ENCODE data around the gene EVX2.
A peak's percentile ranks its signal among the peaks of the same experiment; 100 is the strongest.

Gene EVX2

DNA sequence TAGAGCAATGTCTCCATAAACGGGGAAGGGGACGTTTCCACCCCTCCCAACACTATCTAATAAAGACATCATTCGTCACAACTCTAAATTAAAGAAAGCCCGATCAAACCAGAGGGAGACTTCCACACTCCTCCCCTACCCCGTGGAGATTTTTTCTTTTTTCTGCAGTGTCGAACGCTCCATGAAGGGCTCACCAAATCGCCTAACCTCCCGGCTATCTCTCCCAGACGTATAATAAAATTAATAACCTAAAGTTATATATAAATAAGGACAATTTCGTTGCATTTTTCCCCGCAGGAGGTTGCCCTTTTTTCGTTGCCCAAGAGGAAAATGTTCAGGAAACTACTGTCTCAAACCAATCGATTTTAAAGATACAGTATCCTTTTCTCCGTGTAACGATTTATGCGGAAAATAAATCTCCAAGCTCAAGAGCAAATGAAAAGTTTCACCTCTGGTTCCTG lies 2.4 kb downstream of the EVX2 start:
- no peak for DNase-seq

DNA sequence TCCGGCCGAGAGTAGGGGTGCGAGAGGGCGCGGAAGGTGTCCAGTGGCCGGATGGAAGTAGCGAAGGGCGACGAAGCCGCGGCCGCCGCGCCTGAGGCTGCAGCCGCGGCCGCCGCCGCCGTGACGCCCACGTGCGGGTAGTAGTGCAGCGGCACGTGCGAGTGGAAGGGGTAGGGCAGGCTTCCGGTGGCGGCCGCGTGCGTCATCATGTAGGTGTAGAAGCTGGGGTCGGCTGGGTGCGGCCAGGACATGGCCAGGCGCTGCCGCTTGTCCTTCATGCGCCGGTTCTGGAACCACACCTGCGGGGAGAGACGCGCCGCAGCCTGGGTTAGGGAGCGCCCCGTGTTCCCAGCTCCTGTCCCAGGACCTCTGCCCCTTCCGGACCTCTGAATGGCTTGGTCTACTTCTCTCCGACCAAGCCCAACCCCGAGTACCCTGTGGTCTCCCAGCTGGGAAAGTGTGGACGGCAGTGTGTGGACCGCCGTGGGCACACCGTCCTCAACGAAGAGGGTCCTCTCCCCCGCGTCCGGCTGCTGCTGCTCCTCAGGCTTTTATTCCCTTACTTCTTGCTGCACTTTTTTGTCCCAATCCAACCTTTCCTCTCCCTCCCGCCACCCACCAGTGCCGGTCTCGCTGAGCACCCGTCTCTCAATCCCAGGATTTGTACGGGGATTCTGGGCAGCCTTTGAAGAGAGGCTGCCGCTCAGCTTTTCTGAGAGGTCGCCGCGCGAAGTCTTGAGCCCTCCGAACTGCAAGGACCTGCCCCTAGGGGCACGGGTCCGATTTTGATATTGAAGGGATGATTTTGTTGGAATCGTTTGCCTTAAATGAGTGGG lies 3.0 kb downstream of the EVX2 start:
- DNase-seq, result peak; percentile 87

DNA sequence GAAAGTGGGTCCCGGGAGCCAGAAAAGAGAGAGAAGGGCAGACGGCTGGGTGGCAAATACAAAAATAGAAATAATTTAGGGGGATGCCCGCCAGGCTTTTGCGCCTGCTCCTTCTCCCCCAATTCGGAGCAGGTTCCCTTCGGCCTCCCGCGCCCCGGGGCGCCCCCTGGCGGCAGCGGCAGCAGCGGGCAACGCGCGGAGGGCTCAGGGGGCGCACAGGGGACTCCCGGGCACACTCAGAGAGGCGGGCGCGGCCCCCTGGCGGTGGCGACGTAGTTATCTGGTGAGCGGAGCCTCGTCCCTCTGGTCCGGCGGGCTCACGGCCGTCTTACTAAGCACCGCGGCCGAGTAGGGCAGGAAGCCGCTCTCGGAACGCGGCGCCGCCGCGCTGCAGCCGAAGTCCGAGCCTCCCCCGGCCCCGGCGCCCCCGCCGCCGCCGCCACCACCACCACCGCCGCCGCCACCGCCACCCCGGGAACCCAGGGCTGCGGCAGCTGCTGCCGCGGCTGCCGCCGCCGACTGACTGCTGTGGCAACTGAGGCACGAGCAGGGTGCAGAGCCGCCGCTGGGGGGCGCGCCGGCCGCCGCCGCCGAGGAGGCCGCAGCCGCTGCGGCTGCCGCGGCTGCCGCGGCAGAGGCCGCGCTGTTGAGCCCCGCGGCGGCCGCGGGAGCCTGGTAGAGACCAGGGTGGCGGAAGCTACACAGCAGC lies 3.8 kb downstream of the EVX2 start:
- peak; percentile 92 for DNase-seq

DNA sequence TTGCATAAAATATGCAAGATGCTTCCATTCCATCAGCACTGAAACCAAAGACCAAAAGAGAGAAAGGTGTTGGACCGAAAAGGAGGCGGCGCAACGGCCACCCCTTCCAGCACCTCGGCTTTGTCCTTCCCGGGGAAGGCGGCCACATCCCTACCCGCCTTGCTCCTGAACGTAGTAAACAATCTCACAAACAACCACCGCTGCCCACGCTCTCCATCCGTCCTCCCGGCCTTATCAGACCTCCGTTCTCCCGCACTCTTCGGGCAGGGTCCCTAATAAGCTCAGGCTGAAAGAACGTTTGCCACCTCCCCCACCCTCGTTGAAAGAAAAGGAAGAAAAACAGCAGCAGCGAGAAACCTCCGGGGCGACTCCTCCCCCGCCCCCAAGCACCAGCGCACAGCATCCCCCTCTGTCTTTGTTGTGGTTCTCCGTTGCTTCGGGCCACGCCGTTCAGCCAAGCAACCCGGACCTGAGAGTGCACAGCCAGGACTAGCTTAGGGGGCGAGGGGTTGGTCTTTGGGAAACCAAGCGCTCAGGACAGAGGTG lies 4.4 kb downstream of the EVX2 start:
- DNase-seq, result peak; percentile 77

DNA sequence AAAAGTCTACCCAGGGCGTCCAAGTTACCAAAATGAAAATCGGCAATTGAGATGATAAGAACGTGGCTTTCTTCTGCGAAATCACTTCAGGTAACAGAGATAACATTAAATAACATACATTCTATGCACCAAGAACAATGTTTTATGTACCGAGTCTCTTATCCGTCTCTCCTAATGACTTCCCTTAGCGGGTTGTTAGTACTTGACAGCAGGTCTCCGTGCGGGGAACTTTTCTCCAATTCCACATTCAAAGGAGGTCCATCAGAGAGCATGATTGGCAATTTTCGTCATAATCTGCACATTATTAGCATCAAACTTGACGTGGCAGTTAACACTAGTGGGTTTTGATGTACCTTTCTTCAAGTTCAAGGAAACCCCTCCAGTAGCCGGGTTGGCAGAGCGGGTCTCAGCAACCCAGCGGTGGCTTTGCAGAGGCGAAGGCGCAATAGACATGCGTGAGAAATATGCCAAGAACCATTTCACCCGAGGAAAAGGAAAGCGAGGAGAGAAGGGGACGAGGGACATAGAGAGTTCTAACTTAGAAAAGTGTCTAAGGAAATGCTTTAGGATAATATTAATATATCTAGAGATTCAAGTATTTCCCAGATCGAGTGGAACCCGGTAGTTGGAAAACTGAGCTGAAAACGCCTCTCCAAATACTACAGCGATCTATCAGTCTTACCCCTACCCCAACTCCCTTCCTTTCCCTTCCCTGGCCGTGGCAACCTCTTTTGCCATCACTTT lies 5.0 kb downstream of the EVX2 start:
- peak; percentile 47 for DNase-seq

DNA sequence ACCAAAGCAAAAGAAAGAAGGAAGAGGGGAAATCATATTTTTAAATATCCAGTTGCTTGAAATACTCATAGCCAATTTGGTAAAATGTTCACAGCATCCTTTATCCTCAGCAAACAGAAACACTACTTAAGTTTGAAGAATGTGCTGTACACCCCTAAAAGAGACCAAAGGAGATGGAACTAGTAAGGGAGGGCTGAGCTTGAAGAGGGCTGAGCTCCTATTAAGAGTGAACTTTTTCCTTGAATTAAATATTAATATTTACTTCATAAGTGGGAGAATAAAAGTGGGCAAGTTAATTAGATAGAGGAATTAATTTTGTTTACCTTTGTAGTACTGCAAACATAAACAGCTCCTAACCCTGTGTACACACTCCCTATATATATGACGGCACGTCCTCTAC lies 7.0 kb downstream of the EVX2 start:
- DNase-seq, result no peak

DNA sequence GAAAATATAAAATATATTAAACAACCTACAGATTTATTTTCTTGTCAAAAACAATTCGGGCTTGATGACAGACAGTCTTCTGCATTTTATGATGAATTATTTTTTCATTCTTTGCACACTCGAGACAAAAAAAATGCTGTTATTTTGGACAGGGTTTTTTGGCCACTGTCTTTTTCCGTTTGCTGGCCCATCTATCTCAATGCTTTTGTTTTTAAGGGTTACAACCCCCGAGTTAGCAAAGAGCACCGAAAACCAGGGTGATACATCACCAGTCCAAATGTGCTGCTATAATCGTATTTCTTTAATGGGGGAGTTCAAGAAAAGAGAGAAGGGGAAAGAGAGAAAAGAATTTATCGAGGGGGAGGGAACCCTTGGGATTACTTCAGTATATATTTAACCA lies 7.7 kb downstream of the EVX2 start:
- DNase-seq, result no peak

DNA sequence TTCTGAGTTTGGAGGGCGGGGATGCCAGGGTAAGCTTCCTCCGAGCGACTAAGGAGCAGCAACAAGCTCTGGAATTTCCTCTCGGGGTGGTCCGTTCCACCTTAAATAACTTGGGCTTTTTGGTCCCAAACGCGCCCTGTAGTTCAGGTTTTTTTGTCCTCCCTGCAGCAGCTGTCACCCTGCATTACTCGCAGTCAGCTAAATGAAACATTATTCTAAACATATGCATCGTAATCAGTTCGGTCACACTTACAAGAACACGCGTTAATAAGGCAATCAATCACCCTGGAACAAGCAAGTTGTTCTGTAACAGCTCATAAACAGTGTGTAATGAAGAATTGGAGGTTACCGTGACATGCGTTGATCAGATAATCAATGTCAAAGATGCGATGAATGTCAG lies 8.3 kb downstream of the EVX2 start:
- DNase-seq, result no peak

DNA sequence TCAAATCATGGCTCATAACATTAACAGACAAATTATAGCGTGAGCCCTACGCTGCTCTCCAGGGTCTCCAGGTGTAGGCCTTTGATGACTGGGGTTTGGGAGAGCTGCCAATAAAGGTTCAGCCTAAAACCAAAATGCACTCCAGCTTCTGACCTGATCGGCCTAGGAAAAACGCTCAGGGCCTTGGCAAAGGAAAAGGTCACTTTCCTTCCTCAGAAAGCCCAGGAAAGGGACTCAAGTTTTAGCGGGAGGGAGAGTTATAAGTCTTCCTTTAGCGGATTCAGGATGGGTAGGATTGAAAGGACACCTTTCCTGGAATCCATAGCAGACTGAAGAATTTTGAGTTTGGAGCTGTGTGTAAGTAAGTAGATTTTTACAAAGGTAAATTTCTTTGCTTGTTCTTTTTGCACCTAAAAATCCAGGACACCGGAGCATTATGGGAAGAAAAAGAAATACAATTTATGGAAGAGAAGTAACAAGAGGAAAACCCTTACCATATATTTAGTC lies 8.8 kb downstream of the EVX2 start:
- no peak for DNase-seq

DNA sequence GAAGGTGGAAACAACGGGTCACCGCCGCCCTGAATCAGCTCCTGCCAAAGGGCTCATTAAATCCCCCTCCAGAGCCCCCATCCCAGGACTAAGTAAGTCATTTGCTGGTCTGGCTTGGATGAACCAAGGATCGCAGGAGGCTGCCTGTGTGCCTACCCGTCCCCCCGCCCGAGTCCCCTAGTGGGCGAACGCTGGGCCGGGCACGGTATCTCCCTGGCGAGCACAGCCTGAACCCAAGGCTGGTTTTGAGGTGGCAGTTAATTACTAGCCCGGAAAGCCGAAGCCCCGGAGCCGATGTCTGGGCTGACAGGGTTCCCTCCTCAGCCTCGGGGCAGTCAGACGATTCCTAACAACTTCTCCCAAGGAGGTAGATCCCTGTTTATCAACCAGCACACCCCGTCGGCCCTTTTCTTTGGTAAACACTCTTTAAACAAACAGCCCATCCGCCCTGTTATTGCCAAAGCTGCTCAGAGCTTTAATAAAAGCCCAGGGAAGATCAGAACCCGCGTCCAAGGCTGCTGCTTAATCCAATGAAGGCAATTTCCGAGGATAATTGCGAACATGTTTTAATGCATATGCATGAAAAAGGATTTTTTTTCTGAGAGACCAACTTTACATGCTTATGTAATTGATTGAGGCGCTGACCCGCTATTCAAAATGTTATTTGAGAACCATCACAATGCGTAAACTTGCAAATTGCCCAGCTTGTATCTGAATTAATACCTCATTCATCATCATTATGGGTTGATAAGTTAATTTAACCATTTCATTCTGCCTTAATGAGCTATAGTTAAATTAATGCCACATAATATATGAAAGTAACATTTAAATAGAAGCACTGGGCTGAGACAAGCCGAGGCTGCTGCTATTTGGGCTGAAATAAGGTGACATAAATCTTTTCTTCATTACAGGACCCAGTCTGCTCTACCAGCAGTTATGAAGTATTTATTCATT lies 10.5 kb downstream of the EVX2 start:
- no peak for DNase-seq

DNA sequence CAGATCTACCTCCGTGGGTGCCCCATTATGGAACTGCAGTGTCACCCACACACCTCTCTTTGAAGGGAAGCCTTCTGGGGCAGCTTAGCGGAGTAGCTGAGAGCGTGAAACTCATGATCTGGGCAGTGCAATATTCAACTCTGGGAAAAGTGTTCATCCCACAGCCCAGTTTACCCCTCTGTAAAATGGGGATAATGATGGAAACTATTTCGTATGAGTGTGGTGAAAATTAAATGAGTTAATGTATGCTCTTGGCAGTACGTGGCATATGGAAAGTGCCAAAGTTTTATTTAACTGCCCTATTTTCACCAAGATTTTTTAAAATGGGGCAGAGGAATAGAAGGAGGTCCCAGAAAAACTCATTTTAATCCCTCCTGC lies 11.5 kb downstream of the EVX2 start:
- DNase-seq, result no peak

DNA sequence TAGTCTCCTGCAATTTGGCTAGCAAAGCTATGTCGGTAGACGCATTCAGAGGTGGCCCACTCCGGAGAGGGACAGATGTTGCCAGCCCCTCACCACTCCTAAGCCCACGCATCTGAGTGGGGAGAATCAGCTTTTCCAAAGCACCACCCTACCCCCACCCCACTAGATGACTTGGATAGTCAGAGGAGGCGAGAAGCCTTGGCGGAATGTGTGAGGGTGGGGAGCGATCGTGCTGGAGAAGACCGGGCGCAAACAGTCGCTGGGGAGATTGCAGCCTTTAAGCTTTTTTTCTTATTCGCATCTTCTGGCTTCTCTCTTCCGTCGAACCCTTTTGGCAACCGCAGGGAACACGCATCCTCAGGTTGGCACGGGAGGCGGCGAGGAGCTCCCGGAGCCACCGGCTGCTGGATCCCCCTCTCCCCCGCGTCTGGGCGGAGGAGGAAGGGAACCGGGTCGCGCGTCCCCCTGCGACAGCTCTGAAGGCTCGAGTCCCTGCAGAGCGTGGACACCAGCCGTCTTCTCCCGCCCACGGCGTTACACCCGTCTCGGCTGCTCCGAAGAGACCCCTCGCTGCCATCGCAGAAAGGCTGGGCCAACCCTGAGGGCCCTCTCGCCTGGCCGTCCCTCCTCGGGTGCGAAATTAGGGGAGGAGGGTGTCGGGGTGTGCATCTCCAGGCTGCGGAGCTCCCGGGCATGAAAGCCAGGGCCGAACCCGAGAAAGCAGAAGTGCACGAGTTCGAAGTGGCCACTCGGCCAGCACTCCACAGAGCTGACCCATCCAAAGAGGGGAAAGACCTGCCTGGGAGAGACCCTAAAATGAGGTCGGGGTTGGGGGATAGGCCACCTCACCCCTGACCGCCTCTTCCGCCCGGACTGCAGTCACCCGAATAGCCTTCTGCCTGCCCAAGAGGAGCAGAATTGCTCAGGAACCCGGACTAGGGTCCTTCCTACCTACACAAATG lies 12.2 kb downstream of the EVX2 start:
- no peak for DNase-seq

DNA sequence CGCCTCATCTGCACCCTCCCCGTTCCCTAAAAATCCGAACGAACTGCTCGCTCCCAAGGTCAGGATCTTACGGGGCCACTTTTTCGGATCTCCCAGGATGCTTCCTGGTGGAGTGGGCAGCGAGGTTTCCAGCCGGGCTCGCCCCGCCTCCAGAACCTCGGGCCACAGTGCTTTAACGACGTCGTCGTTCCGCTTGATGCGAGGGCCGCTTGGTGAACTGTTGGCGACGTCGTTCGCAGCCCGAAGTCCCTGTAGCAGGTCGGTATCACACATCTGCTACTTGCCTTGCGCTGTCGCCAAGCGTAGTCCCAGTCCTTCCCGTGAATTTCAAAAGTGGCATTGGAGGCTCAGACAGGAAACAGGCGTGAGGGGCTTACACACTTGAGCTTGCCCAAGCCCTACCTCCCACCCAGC lies 15.3 kb downstream of the EVX2 start:
- peak; percentile 58 for DNase-seq

DNA sequence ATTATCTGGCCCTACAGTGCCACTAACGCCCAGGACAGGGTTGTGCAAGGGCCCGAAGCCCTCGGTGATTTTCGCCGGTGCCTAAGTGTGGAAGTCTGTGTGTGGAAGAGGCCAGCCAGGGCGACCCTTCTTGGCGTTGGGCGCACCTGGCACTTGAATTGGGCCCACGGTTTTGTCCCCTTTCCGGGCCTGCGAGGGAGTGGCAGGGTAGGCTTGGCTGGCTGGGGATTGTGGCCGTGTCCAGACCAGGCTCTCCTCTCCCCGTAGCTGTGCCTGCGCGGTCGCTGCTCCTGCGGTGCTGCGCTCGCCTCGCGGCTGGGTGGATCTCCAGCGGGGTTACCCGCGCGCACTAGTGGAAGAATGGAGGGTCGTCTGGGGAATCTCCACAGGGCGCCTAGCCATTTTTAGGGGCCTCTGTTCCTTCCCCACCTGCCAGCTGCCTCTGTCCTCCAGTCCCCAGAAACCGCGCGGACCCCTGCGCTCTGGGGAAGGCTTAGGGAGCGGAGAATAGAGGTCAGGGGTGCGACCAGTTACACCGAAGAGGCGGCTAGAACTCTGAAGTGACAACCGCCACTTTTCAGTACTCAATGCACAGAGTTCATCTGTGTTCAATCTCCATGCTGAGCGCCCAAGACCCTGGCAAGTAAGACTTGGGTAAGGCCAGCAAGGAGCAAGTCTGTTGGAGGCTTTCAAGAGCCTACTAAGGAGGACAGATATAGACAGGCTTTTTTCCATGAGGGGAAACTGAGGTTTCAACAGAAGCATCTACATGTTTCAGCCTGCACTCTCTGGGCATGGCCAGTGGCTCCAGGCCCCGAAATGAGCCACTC lies 16.0 kb downstream of the EVX2 start:
- peak; percentile 73 for DNase-seq

DNA sequence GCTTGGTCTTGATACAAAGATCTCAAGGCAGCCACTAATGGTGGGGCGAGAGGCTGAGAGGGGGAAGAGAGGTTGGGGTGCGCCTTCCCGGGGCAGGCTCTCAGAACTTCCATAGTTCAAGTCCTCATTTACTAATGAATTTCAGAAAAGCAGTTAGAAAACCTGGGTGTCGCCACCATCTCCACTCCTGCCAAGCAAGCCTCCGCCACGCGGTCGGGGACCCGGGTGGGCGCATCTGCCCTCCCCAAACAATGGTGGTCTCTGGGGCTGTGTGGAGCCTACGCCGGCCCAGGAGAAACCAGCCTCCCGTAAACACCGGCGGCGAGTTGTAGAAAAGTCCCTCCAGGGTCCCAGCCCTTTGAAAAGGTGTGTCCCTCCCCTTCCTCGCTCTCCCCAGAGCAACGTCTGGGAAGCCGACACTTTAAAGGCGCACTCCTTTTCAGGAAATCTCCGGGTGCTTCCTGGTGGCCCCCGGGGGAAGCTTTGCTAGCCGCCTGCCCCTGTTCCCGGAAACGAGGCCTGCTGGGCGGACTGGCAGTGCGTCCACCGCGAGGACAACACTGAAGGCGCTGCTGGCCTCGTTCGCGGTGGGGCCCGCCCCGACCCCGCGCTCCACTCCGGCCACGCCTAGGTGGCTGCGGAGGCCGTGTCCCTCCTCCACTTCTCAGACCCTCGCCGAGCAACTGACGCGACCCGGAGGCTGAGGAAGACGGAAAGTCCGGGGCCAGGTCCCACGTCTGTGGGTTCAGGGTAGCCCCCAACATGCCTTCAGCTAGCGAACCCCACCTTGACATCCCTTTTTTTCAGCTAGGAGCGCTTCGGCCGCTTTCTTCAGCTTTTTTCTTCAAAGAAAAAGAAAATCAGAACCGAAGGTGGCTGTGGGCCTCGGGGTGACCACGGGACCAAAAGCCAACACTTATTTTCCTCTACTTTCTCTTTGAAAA lies 16.8 kb downstream of the EVX2 start:
- peak; percentile 50 for DNase-seq

DNA sequence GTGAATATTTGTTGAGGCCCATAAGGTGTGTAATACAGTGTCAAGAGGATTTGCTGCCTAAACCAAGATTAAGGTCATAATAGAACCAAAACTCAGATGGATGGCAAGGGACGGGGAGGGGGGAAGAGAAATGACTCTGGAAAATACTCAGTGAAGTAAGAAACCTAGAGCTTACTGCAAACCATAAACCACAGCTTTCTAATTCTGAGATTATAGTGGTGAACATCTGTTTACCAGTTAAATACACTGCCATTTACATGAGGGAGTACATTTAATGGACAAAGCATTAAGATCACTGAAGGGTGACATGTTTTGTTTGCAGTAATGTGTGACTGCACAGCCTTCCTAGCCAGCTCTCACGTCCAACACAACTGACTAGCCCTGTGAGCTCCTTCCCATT lies 19.8 kb downstream of the EVX2 start:
- DNase-seq, result peak; percentile 64

DNA sequence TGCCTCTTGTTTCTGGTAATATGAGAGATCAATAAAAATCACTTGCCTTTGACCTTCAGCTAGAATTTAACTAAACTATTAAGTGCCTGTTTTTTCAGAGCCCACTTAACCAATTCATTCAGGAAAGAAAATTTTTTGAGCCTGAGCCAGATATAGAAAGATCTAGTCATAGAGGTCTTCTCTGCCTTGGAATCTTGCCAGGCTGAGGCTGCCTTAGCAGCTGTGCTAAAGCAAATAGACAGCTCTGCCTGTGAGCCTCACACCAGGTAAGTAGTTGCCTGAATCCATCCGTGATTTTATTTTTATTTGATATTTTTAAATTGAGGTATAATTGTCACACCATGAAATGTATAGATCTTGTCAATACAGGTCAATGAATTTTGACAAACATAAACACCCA lies 27.4 kb downstream of the EVX2 start:
- DNase-seq, result peak; percentile 95

DNA sequence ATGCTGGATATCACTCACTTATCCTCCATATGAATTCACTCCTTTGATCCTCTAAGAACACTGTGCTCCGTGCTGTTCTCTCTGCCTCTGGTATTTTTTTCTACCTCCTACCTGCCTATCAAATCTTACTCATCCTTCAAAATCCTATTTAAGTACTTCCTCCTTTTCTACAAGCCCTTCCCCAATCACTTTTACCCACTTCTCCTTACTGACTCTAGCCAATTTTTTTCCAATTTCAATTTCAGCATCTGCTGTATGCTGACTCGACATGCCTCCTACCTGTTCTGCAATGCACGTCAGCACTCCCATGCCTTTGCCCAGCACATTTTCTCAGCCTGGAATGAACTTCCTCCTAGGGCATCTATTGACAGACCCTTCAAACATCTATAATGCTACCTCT lies 44.4 kb downstream of the EVX2 start:
- peak; percentile 19 for DNase-seq

DNA sequence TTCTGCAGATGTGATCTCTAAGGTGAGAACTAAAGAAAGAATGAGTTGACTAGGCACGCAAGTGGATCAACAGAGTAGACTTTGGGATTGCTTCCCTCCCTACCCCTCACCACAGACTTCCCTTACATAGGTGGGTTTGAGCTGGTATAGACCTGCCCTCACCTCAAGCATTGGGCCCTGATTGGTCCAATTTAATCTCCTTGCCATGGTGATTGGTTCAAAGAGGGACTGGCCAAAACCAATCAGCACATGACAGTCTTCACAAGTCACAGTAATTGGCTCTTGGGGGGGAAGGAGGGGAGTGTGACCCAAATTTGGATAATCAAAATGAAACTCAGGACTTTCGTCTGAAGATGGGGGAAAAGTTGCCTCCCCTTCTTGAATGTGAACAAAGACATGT lies 45.1 kb downstream of the EVX2 start:
- DNase-seq, result no peak

All from DMS53 (cell line).